GM19193 (cell line): ENCODE data around the gene MAP7D2.

Experiments used
- POLR2A ChIP-seq: IDR thresholded peaks from 4 replicates; pipeline ENCODE4 v1.6.1; 2011; ENCODE audit not compliant: insufficient read depth, insufficient read length; ENCODE audit errors: extremely low read depth

The MAP7D2 gene

GRCh38 chrX:19966056-19966455 is 150.7 kb downstream of the MAP7D2 start:
- no peak for TF ChIP-seq POLR2A

DNA sequence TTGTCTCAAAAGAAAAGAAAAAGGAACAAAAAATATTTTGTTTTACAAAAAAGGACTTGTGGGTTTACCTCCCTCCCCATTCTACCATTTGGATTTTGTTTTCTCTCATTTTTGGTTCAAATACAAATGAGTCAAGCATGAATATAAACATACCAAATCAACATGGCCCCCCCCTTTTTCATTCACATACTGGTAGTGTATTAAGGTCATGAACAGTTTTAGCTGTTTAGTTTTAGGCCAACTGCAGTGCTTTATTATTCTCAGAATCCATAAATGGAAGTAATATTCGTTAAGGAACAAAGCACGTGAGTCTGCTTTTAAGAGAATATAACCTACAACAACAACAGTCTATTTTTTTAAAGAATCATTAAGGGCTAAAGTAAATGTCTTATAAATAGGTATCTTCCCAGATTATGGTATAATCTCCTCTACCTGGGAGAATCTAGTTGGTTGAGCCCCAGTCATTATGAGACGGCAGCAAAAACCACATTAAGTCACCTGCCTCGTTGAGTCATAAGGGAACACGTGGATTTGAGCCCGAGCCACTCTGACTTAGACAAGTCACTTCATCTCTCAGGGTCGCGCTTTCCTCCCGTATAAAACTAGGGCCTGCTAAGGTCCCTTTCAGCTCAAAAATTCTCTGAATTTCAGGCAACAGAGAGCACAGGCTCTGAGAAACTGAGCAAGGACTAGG is 152.5 kb downstream of the MAP7D2 start:
- TF ChIP-seq POLR2A = no peak

DNA sequence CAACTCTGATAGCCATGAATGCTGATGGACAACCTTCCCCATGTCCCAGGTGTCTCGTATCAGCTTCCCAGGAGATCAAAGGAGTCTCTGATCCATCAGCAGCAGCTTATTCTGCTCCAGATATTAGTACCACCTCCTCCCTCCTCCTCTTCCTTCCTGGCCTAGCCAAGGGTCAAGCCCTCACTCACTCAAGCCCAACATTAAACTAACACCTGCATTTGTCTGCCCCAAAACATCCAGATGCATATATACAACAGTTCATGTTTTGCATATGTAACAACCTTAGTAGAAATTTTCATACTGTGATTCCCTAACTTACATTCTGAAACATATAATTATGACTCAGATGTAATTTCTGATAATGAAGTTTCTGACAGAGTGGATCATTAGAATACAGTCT is 155.8 kb downstream of the MAP7D2 start:
- TF ChIP-seq POLR2A = no peak

DNA sequence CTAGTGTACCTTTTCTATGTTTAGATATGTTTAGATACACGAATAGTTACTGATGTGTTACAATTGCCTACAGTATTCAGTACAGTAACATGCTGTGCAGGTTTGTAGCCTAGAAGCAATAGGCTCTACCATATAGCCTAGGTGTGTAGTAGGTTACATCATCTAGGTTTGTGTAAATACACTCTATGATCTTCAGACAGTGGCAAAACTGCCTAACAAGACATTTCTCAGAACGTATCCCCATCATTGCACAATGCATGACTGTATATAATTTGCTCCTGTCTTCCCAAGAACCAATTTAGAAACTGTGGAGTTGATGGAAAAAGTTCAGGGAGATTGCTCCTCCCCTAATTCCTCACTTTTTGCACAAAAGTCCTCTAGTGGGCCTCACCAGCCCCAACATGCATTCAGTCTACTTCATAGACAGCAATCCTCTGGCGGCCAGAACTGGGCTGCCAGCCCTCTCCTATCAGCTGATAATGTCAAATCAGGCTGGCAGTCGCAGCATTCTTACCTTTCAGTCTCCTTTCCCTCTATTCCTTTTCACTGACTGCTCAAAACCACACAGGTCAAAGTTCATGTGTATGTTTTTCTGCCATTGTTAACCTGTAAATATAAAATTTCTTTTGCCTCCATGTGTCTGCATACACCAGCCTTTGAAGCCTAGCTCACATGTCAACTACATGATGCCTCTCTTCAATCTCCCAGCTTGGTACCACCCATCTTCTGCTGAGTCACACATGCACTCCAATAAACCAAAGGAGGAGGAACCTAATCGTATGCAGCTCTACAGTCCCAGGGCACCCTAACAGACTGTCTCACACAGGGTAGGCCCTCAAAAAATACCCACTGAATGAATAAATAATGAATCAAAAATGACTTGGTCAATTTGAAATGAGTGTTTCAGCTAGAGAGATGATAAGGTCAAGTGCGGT is 157.9 kb downstream of the MAP7D2 start:
- TF ChIP-seq POLR2A = no peak

- TF ChIP-seq POLR2A = no peak
Measured at GRCh38 chrX:19956923-19957322, 159.8 kb downstream of the MAP7D2 start.
